Omental fat pad (tissue), 4 donors: ENCODE results near the gene POSTN. TPM values are rescaled to one million over a fixed set of nuclear protein-coding genes. Genes with fewer than 3 reads are reported as not detected.
"Not testable (repeated sequence)": the region's sequence is repeated elsewhere in the genome, so short reads cannot be mapped to it uniquely, and the experiment has no call there.

Source experiments
- ATAC-seq: fragments of 150-250 bp; one replicate; pipeline ENCODE4 v1.9.1; 2016; ENCODE audit warnings: mild to moderate bottlenecking, moderate library complexity; ENCODE audit not compliant: low FRiP score
- DNase-seq: peaks from one replicate; pipeline ENCODE4 v3.0.0-alpha.2; 2019; ENCODE audit warnings: low spot score
- CTCF ChIP-seq, 3 donors: fragments of 450-650 bp; IDR thresholded peaks; one replicate each; pipeline ENCODE4 v1.5.1; 2016 to 2017; ENCODE audit warnings: antibody characterized with exemption in 3 of 3, mild to moderate bottlenecking in 3 of 3, moderate library complexity in 2 of 3
- total RNA-seq, 4 donors: library from RNA; depleted of rRNA; stranded (reverse); fragments of >200 nt; gene quantifications; one replicate each; pipeline ENCODE4 v1.1.0, GENCODE V29; 2016

Gene POSTN
- total RNA-seq, 4 donors from 2014 or later, result 27.0 to 85.6 (median 36.6) TPM

- DNase-seq (no peak), ATAC-seq (no peak)
Measured at GRCh38 chr13:37597477-37598025, 1.0 kb downstream of the POSTN start.

GRCh38 chr13:37596805-37597204 lies 1.8 kb downstream of the POSTN start:
- no peak for DNase-seq
- TF ChIP-seq CTCF (IDR thresholded peaks at IDR 0.05), result no peak
- ATAC-seq, result no peak

More at GRCh38 chr13:37597477-37598025, 1.0 kb downstream of the POSTN start:
- TF ChIP-seq CTCF (IDR thresholded peaks at IDR 0.05), result no peak

- DNase-seq (no peak), ATAC-seq (no peak)
- no peak for TF ChIP-seq CTCF (IDR thresholded peaks at IDR 0.05)
Measured at GRCh38 chr13:37595162-37595561, 3.4 kb downstream of the POSTN start.

GRCh38 chr13:37594550-37594949 lies 4.0 kb downstream of the POSTN start:
- no peak for TF ChIP-seq CTCF (IDR thresholded peaks at IDR 0.05)
- DNase-seq, result no peak
- ATAC-seq, result no peak

- DNase-seq, ATAC-seq: not testable (repeated sequence)
Measured at GRCh38 chr13:37589381-37589780, 9.2 kb downstream of the POSTN start.

GRCh38 chr13:37587236-37587635 lies 11.3 kb downstream of the POSTN start:
- no peak for DNase-seq
- no peak for TF ChIP-seq CTCF (IDR thresholded peaks at IDR 0.05)
- ATAC-seq, result no peak

- no peak for ATAC-seq
Measured at GRCh38 chr13:37586164-37586563, 12.4 kb downstream of the POSTN start.

More at GRCh38 chr13:37586164-37586563, 12.4 kb downstream of the POSTN start:
- TF ChIP-seq CTCF (IDR thresholded peaks at IDR 0.05), result no peak
- no peak for DNase-seq
